Liver (tissue), 3 donors: Measurements from ENCODE around the gene CSPG5.

Experiments used
- CTCF ChIP-seq: fragments of 150-350 bp; IDR thresholded peaks from 2 replicates; pipeline ENCODE4 v1.5.1; 2017; ENCODE audit warnings: improper control_type of control experiment, low read depth, low read length; ENCODE audit not compliant: missing input control
- RAD21 ChIP-seq, 2 donors: IDR thresholded peaks; 2 replicates each; pipeline ENCODE4 v1.6.1; 2016; ENCODE audit warnings: antibody characterized with exemption in 2 of 2, mild to moderate bottlenecking in 2 of 2
- RXRA ChIP-seq, 2 donors: IDR thresholded peaks; 2 replicates each; pipeline ENCODE4 v1.6.1; 2017 to 2018; ENCODE audit warnings: antibody characterized with exemption in 2 of 2, mild to moderate bottlenecking in 1 of 2
- SP1 ChIP-seq: IDR thresholded peaks from 2 replicates; pipeline ENCODE4 v1.6.1; 2018; ENCODE audit warnings: antibody characterized with exemption, mild to moderate bottlenecking
- YY1 ChIP-seq: IDR thresholded peaks from 2 replicates; pipeline ENCODE4 v1.6.1; 2016; ENCODE audit warnings: antibody characterized with exemption, mild to moderate bottlenecking
- donor health status: healthy.
- donor health status: healthy.

GRCh38 chr3:47577583-47578118, 1.0 kb downstream of the CSPG5 start:
- TF ChIP-seq RAD21 (IDR thresholded peaks at IDR 0.05) (no peak), RXRA (IDR thresholded peaks at IDR 0.05) (no peak), CTCF (no peak), SP1 (no peak), YY1 (no peak)
